Nephron progenitor cell (in vitro differentiated cells): Measurements from ENCODE around the gene HSPA9.

ENCODE experiments used
- DNase-seq: peaks from one replicate; pipeline ENCODE4 v3.0.0; 2021
- H3K27ac Mint-ChIP-seq: 2 replicates; pipeline ENCODE4 v1.8.0; 2021; ENCODE audit warnings: mild to moderate bottlenecking, moderate library complexity, mixed read lengths
- H3K27me3 Mint-ChIP-seq: 2 replicates; pipeline ENCODE4 v1.8.0; 2021; ENCODE audit warnings: mild to moderate bottlenecking, low read depth, mixed read lengths; ENCODE audit not compliant: poor library complexity
- H3K36me3 Mint-ChIP-seq: 2 replicates; pipeline ENCODE4 v1.8.0; 2021; ENCODE audit warnings: low read depth, mixed read lengths
- H3K4me1 Mint-ChIP-seq: 2 replicates; pipeline ENCODE4 v1.8.0; 2021; ENCODE audit warnings: mixed read lengths
- H3K4me3 Mint-ChIP-seq: 2 replicates; pipeline ENCODE4 v1.8.0; 2021; ENCODE audit warnings: mild to moderate bottlenecking, moderate library complexity, mixed read lengths
- H3K9me3 Mint-ChIP-seq: 2 replicates; pipeline ENCODE4 v1.8.0; 2021; ENCODE audit warnings: mild to moderate bottlenecking, moderate library complexity, mixed read lengths
- TF ChIP-seq, protein P1 (sequence below): fragments of 200-600 bp; sonication (generic); IDR thresholded peaks from 2 replicates; pipeline ENCODE4 v1.5.0; 2021; ENCODE audit warnings: antibody characterized with exemption

Gene HSPA9

DNA sequence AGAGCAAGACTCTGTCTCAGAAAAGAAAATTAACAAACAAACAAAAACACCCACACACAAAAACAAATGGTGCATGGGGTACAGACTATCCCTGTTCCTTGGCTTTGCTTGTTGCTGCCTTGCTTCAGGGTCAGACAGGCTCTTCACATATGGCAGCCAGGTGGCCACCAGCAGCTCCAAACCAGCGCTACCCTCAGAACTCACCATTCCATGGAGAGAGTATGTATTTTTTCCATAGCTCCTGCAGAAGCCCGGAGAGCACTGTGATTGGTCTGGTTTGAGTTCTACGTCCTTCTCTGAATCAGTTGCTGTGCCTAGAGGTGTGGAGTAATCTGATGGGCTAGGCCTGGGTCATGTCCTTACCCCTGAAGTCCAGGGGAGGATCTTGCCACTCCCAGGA lies 25.2 kb upstream of the HSPA9 start:
- TF ChIP-seq, protein P1, sequence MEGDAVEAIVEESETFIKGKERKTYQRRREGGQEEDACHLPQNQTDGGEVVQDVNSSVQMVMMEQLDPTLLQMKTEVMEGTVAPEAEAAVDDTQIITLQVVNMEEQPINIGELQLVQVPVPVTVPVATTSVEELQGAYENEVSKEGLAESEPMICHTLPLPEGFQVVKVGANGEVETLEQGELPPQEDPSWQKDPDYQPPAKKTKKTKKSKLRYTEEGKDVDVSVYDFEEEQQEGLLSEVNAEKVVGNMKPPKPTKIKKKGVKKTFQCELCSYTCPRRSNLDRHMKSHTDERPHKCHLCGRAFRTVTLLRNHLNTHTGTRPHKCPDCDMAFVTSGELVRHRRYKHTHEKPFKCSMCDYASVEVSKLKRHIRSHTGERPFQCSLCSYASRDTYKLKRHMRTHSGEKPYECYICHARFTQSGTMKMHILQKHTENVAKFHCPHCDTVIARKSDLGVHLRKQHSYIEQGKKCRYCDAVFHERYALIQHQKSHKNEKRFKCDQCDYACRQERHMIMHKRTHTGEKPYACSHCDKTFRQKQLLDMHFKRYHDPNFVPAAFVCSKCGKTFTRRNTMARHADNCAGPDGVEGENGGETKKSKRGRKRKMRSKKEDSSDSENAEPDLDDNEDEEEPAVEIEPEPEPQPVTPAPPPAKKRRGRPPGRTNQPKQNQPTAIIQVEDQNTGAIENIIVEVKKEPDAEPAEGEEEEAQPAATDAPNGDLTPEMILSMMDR, result no peak
- Mint-ChIP-seq H3K4me3 (no peak overlapping the region), H3K27me3 (peaks cover 14% of the 10 kb centered on the region), H3K9me3 (no peaks in the 10 kb centered on the region), H3K36me3 (no peaks in the 10 kb centered on the region), H3K27ac (no peak overlapping the region), H3K4me1 (peaks cover 57% of the 10 kb centered on the region)
- no peak for DNase-seq

GRCh38 chr5:138597661-138598400 lies 22.6 kb upstream of the HSPA9 start:
- no peak overlapping the region for H3K27ac Mint-ChIP-seq
- TF ChIP-seq, protein P1, result no peak
- H3K36me3 Mint-ChIP-seq, result no peaks in the 10 kb centered on the region
- no peak overlapping the region for H3K4me3 Mint-ChIP-seq
- no peak for DNase-seq
- peaks cover 9% of the 10 kb centered on the region for H3K27me3 Mint-ChIP-seq
- peaks cover 61% of the 10 kb centered on the region for H3K4me1 Mint-ChIP-seq
- no peaks in the 10 kb centered on the region for H3K9me3 Mint-ChIP-seq

GRCh38 chr5:138596105-138596881 lies 21.1 kb upstream of the HSPA9 start:
- TF ChIP-seq, protein P1, result no peak
- Mint-ChIP-seq H3K4me1 (peaks cover 56% of the 10 kb centered on the region), H3K36me3 (no peaks in the 10 kb centered on the region), H3K27me3 (peaks cover 9% of the 10 kb centered on the region), H3K27ac (no peak overlapping the region), H3K9me3 (no peaks in the 10 kb centered on the region), H3K4me3 (no peak overlapping the region)
- no peak for DNase-seq

GRCh38 chr5:138595180-138595795 lies 20.1 kb upstream of the HSPA9 start:
- no peak overlapping the region for H3K4me3 Mint-ChIP-seq
- peaks cover 6% of the 10 kb centered on the region for H3K27me3 Mint-ChIP-seq

DNA sequence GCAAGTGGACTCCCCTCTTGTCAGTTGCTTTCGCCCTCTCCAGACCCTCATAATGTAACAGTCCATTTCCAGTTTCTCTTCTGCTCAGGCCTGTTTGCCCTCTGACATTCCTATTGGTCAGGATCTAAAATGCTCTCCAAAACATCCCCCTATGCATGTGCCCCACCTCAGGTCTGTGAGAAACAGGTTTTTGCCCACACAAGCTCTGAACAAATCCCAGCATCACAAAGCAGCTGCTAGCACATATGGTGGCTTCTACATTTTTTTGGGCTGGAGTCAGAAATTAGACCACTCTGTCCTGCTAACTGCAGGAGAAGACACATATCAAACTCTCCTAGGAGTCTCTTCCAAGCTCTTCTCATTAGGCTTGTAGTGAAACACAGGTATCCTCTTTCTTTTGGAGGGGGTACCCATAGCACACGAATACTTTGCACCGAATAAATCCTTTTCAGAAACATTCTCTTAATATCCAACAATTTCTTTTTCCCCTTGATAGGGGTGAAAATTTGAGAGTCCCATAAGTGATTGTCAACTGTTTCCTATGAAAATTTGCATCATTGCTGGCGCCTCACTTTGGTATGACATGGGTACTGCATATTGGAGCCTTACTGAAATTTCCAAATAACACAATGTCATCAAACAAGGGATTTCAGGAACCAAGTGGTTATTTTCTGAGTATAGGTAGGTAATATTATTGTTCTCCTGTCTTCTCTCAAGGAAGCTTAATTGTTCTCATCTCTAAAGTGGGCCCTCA lies 19.3 kb upstream of the HSPA9 start:
- Mint-ChIP-seq H3K27ac (no peak overlapping the region), H3K4me1 (peaks cover 54% of the 10 kb centered on the region), H3K36me3 (no peaks in the 10 kb centered on the region), H3K27me3 (peaks cover 6% of the 10 kb centered on the region), H3K9me3 (no peaks in the 10 kb centered on the region), H3K4me3 (no peak overlapping the region)
- no peak for DNase-seq
- TF ChIP-seq, protein P1, result peak; percentile 5

More at GRCh38 chr5:138595180-138595795, 20.1 kb upstream of the HSPA9 start:
- H3K36me3 Mint-ChIP-seq, result no peaks in the 10 kb centered on the region
- H3K9me3 Mint-ChIP-seq, result no peaks in the 10 kb centered on the region
- peaks cover 54% of the 10 kb centered on the region for H3K4me1 Mint-ChIP-seq
- no peak for DNase-seq
- H3K27ac Mint-ChIP-seq, result no peak overlapping the region
- TF ChIP-seq, protein P1, result no peak
